Measurements from ENCODE around the gene SMAD5. TPM values are rescaled to one million over a fixed set of nuclear protein-coding genes. Genes with fewer than 3 reads are reported as not detected.

Gene SMAD5
- total and polyA plus RNA-seq, 2 of the 13 experiments (the other 11 are each of a cell fraction or from before 2014, with no cell fraction given): 27.2 to 48.5 TPM

GRCh38 chr5:136094189-136094912 lies 38.3 kb upstream of the SMAD5 start (continued):
- TF ChIP-seq CEBPZ (IDR thresholded peaks at IDR 0.05; ENCODE audit: low read length) (no peak), NR2C2 (CRISPR knock-in tag; IDR thresholded peaks at IDR 0.05; ENCODE audit: borderline replicate concordance) (0 out of 2 replicates have a peak, but pooled peaks have one; percentile 5), USF2 (IDR thresholded peaks at IDR 0.05; ENCODE audit: low read depth, low read length) (no peak), USF2 (CRISPR knock-in tag; IDR thresholded peaks at IDR 0.05; ENCODE audit: borderline replicate concordance) (no peak), FOXO1 (CRISPR knock-in tag; IDR thresholded peaks at IDR 0.05) (0 out of 2 replicates have a peak, but pooled peaks have one; percentile 61), NCOR1 (IDR thresholded peaks at IDR 0.05; ENCODE audit: borderline replicate concordance, low read length) (peak; percentile 88), SPEN (CRISPR knock-in tag; IDR thresholded peaks at IDR 0.05; ENCODE audit: low read depth) (peak; percentile 48; the same call in 1 of the 2 replicates), HNF4G (IDR thresholded peaks at IDR 0.05; ENCODE audit: borderline replicate concordance, low read depth, low read length) (peak; percentile 88), HNF4G (CRISPR knock-in tag; IDR thresholded peaks at IDR 0.05; ENCODE audit: borderline replicate concordance, low read depth) (peak; percentile 79; the same call in 1 of the 2 replicates), ZBTB3 (CRISPR knock-in tag; IDR thresholded peaks at IDR 0.05; ENCODE audit: borderline replicate concordance, low read depth) (no peak), ZNF260 (CRISPR knock-in tag; IDR thresholded peaks at IDR 0.05; ENCODE audit: borderline replicate concordance, low read depth) (no peak), CBX5 (CRISPR knock-in tag; IDR thresholded peaks at IDR 0.05; ENCODE audit: borderline replicate concordance) (no peak), ZNF431 (CRISPR knock-in tag; IDR thresholded peaks at IDR 0.05; ENCODE audit: borderline replicate concordance, low read depth) (no peak), SOX6 (IDR thresholded peaks at IDR 0.05) (no peak), SOX6 (CRISPR knock-in tag; IDR thresholded peaks at IDR 0.05) (peak; percentile 59; the same call in 1 of the 2 replicates), NFE2 (CRISPR knock-in tag; IDR thresholded peaks at IDR 0.05) (no peak), ELF3 (CRISPR knock-in tag; IDR thresholded peaks at IDR 0.05) (0 out of 2 replicates have a peak, but pooled peaks have one; percentile 12), PITX1 (CRISPR knock-in tag; IDR thresholded peaks at IDR 0.05) (no peak), FOXM1 (CRISPR knock-in tag; IDR thresholded peaks at IDR 0.05) (no peak), ZNF747 (CRISPR knock-in tag; IDR thresholded peaks at IDR 0.05; ENCODE audit: borderline replicate concordance) (peak; percentile 55; the same call in 1 of the 2 replicates), DRAP1 (CRISPR knock-in tag; IDR thresholded peaks at IDR 0.05) (0 out of 2 replicates have a peak, but pooled peaks have one; percentile 21), MIXL1 (CRISPR knock-in tag; IDR thresholded peaks at IDR 0.05) (peak; percentile 66; the same call in 1 of the 2 replicates), ZNF367 (CRISPR knock-in tag; IDR thresholded peaks at IDR 0.05; ENCODE audit: borderline replicate concordance) (no peak), PHF8 (CRISPR knock-in tag; IDR thresholded peaks at IDR 0.05) (peak; percentile 19; the same call in 1 of the 2 replicates), ZBTB21 (CRISPR knock-in tag; IDR thresholded peaks at IDR 0.05) (no peak), AHR (CRISPR knock-in tag; IDR thresholded peaks at IDR 0.05) (no peak)

All from HepG2 (cell line).